ENCODE data around the gene GYG2.

DNA sequence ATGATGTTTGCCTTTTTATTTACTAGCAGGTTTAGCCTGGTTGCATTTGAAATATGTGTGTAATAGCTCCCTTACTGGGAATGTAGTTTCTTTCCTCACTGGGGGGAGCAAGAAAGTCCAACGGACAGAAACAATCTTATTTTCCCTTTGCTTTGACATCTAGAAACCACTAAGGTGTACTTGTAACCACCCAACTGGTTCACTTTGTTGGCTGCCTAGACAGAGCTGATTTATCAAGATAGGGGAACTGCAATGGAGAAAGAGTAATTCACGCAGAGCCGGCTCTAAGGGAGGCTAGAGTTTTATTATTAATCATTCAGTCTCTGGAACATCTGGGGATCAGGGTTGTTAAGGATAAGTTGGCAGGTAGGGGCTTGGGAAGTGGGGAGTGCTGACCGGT is 46.6 kb upstream of the GYG2 start:
- TF ChIP-seq, protein P1, sequence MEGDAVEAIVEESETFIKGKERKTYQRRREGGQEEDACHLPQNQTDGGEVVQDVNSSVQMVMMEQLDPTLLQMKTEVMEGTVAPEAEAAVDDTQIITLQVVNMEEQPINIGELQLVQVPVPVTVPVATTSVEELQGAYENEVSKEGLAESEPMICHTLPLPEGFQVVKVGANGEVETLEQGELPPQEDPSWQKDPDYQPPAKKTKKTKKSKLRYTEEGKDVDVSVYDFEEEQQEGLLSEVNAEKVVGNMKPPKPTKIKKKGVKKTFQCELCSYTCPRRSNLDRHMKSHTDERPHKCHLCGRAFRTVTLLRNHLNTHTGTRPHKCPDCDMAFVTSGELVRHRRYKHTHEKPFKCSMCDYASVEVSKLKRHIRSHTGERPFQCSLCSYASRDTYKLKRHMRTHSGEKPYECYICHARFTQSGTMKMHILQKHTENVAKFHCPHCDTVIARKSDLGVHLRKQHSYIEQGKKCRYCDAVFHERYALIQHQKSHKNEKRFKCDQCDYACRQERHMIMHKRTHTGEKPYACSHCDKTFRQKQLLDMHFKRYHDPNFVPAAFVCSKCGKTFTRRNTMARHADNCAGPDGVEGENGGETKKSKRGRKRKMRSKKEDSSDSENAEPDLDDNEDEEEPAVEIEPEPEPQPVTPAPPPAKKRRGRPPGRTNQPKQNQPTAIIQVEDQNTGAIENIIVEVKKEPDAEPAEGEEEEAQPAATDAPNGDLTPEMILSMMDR (IDR thresholded peaks at IDR 0.05; ENCODE audit: poor library complexity) = no peak
- no peak for TF ChIP-seq EZH2phosphoT487 (IDR thresholded peaks at IDR 0.05; ENCODE audit: low read depth, severe bottlenecking, unreplicated experiment)

All from hepatocyte (in vitro differentiated cells).